GM23338 (cell line): Measurements from ENCODE around the gene NIN. TPM values are rescaled to one million over a fixed set of nuclear protein-coding genes. Genes with fewer than 3 reads are reported as not detected.

Experiments
- ATAC-seq: fragments of 200-7000 bp; cut with Tn5 transposase; 3 replicates; pipeline ENCODE4 v1.9.1; 2020
- DNase-seq: peaks from one replicate; pipeline ENCODE4 v3.0.0-alpha.2; 2015; ENCODE audit warnings: low spot score
- H2AFZ ChIP-seq: fragments of 200-600 bp; sonication (generic); 2 replicates; pipeline ENCODE4 v1.8.0; 2016; ENCODE audit warnings: antibody characterized with exemption, mild to moderate bottlenecking, moderate library complexity
- H3F3A ChIP-seq: fragments of 200-600 bp; sonication (generic); replicated peaks from 2 replicates; pipeline ENCODE4 v1.8.0; 2017; ENCODE audit warnings: antibody characterized with exemption, mixed run types, low read depth
- H3K27ac ChIP-seq: fragments of 200-600 bp; sonication (generic); 2 replicates; pipeline ENCODE4 v1.6.1; 2016; ENCODE audit warnings: low read depth
- H3K27me3 ChIP-seq: fragments of 200-600 bp; sonication (generic); 2 replicates; pipeline ENCODE4 v1.8.0; 2016; ENCODE audit warnings: mild to moderate bottlenecking, mixed run types, moderate library complexity; ENCODE audit not compliant: insufficient read depth
- H3K36me3 ChIP-seq: fragments of 200-600 bp; sonication (generic); 2 replicates; pipeline ENCODE4 v1.8.0; 2016; ENCODE audit warnings: mild to moderate bottlenecking; ENCODE audit not compliant: insufficient read depth
- H3K4me1 ChIP-seq: fragments of 200-600 bp; sonication (generic); 2 replicates; pipeline ENCODE4 v1.8.0; 2016; ENCODE audit warnings: mild to moderate bottlenecking, moderate library complexity; ENCODE audit not compliant: insufficient read depth
- H3K4me2 ChIP-seq: fragments of 200-600 bp; sonication (generic); 2 replicates; pipeline ENCODE4 v1.7.1; 2017; ENCODE audit warnings: mixed run types
- H3K4me3 ChIP-seq: fragments of 200-600 bp; sonication (generic); 2 replicates; pipeline ENCODE4 v1.6.1; 2016; ENCODE audit warnings: mixed run types
- H3K79me2 ChIP-seq: fragments of 200-600 bp; sonication (generic); replicated peaks from 2 replicates; pipeline ENCODE4 v1.8.0; 2017; ENCODE audit warnings: mild to moderate bottlenecking; ENCODE audit not compliant: insufficient read depth
- H3K9me2 ChIP-seq: fragments of 200-600 bp; sonication (generic); 2 replicates; pipeline ENCODE4 v1.8.0; 2017; ENCODE audit not compliant: insufficient read depth
- H4K20me1 ChIP-seq: fragments of 200-600 bp; sonication (generic); replicated peaks from 2 replicates; pipeline ENCODE4 v1.8.0; 2017; ENCODE audit warnings: mild to moderate bottlenecking; ENCODE audit not compliant: insufficient read depth
- H3K27ac Mint-ChIP-seq: 2 replicates; pipeline ENCODE4 v1.8.0; 2020; ENCODE audit warnings: inconsistent platforms, mild to moderate bottlenecking, moderate library complexity, mixed read lengths
- H3K27me3 Mint-ChIP-seq: 3 replicates; pipeline ENCODE4 v1.8.0; 2022; ENCODE audit warnings: low read depth, mild to moderate bottlenecking, moderate library complexity, mixed read lengths, inconsistent platforms; ENCODE audit not compliant: insufficient read depth, poor library complexity
- H3K36me3 Mint-ChIP-seq: 3 replicates; pipeline ENCODE4 v1.8.0; 2021; ENCODE audit warnings: low read depth, mild to moderate bottlenecking, inconsistent platforms, moderate library complexity, mixed read lengths
- H3K4me1 Mint-ChIP-seq: 3 replicates; pipeline ENCODE4 v1.8.0; 2020; ENCODE audit warnings: mild to moderate bottlenecking, inconsistent platforms, mixed read lengths
- H3K4me3 Mint-ChIP-seq: 3 replicates; pipeline ENCODE4 v1.8.0; 2021; ENCODE audit warnings: moderate library complexity, mild to moderate bottlenecking, inconsistent platforms, mixed read lengths
- H3K9me3 Mint-ChIP-seq: 3 replicates; pipeline ENCODE4 v1.8.0; 2020; ENCODE audit warnings: moderate library complexity, mild to moderate bottlenecking, inconsistent platforms, mixed read lengths
- CREB1 ChIP-seq: fragments of 250-450 bp; sonication (Bioruptor Pico); IDR thresholded peaks from 2 replicates; pipeline ENCODE4 v1.5.0; 2020; ENCODE audit warnings: low read depth, mild to moderate bottlenecking, moderate library complexity
- CTCF ChIP-seq, 2 experiments: fragments of 200-600 bp in 1 of 2; sonication (generic) in 1 of 2; conservative IDR thresholded peaks; 2 replicates each; pipeline versions ENCODE4 v1.5.1 to v1.6.1; 2016 to 2017; ENCODE audit warnings: antibody characterized with exemption in 2 of 2, low read depth in 2 of 2, mild to moderate bottlenecking in 2 of 2, moderate library complexity in 1 of 2
- ETS1 ChIP-seq: IDR thresholded peaks from 2 replicates; pipeline ENCODE4 v1.6.1; 2016; ENCODE audit warnings: antibody characterized with exemption
- EZH2 ChIP-seq: fragments of 200-600 bp; sonication (generic); IDR thresholded peaks from one replicate; pipeline ENCODE4 v1.8.0; 2017; ENCODE audit warnings: antibody characterized with exemption, mild to moderate bottlenecking, low read depth; ENCODE audit not compliant: unreplicated experiment
- NANOG ChIP-seq: IDR thresholded peaks from 2 replicates; pipeline ENCODE4 v1.6.1; 2016; ENCODE audit warnings: antibody characterized with exemption, borderline replicate concordance
- POLR2AphosphoS5 ChIP-seq: IDR thresholded peaks from 2 replicates; pipeline ENCODE4 v1.6.1; 2016; ENCODE audit warnings: antibody characterized with exemption, low read depth
- ZNF462 ChIP-seq: fragments of 250-450 bp; sonication (Bioruptor Pico); IDR thresholded peaks from 2 replicates; pipeline ENCODE4 v1.5.0; 2020; ENCODE audit warnings: mild to moderate bottlenecking, moderate library complexity
- polyA plus RNA-seq: library from polyadenylated mRNA; unstranded; fragments of >200 nt; fragmentation: Nextera tagmentation; extraction: Ambion mirVana; gene quantifications from 2 replicates; pipeline ENCODE4 v1.2.1, GENCODE V29; 2016
- total RNA-seq: library from RNA; depleted of rRNA; stranded (reverse); fragments of >200 nt; shearing (Covaris generic); gene quantifications from 2 replicates; pipeline ENCODE4 v1.2.3, GENCODE V29; 2014

The NIN gene
- total and polyA plus RNA-seq, 2 experiments from 2014 or later, result 7.4 to 17.4 TPM

- TF ChIP-seq POLR2AphosphoS5 (no peak), ZNF462 (CRISPR knock-in tag) (no peak), CREB1 (CRISPR knock-in tag) (no peak), NANOG (no peak)
Measured at GRCh38 chr14:50772412-50772811, 58.5 kb downstream of the NIN start (continued).

GRCh38 chr14:50770586-50770985 lies 60.4 kb downstream of the NIN start:
- H3F3A ChIP-seq, result no peaks in the 10 kb centered on the region
- no peak overlapping the region for H3K4me3 ChIP-seq
- no peaks in the 10 kb centered on the region for H4K20me1 ChIP-seq
- H3K27me3 ChIP-seq, result no peaks in the 10 kb centered on the region
- H3K4me3 Mint-ChIP-seq, result no peak overlapping the region
- H3K4me1 ChIP-seq, result no peaks in the 10 kb centered on the region
- DNase-seq (no peak), ATAC-seq (no peak)
- no peak overlapping the region for H3K27ac ChIP-seq
- H3K27ac Mint-ChIP-seq, result no peak overlapping the region
- H3K4me2 ChIP-seq, result no peak overlapping the region
- H3K9me2 ChIP-seq, result no peaks in the 10 kb centered on the region
- peaks cover 3% of the 10 kb centered on the region for H3K27me3 Mint-ChIP-seq
- no peaks in the 10 kb centered on the region for H3K9me3 Mint-ChIP-seq
- no peaks in the 10 kb centered on the region for H3K79me2 ChIP-seq
- H3K36me3 Mint-ChIP-seq, result peaks cover 42% of the 10 kb centered on the region
- H3K36me3 ChIP-seq, result no peaks in the 10 kb centered on the region
- H3K4me1 Mint-ChIP-seq, result no peaks in the 10 kb centered on the region
- H2AFZ ChIP-seq, result no peak overlapping the region
- TF ChIP-seq CTCF (conservative IDR thresholded peaks at IDR 0.05; ENCODE audit: low read depth in 2 of 2) (no peak), ZNF462 (CRISPR knock-in tag) (no peak), CREB1 (CRISPR knock-in tag) (no peak), EZH2 (no peak), ETS1 (no peak)
